ENCODE measurements around the gene SYNE3.

SYNE3 gene

DNA sequence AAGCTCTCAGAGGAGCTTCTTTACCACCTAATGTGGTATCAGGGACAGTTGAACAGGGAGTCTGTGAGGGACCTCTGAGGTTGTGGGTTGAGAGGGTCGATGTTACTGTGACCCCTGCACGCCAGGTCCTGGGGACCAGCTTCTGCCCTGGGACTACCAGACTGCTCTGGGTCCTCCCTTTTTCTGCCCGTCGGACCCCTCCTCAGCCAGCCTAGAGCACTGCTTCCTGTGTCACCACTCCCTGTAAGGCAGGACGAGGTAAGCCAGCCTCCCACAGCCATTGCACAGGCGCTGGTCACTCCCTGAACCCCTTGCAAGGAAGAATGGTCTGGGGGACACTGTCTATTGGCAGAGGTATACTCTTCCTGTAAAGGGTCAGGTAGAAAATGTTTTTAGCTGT, 38.1 kb downstream of the SYNE3 start:
- H3K9ac ChIP-seq (ENCODE audit: low read length) = no peak overlapping the region
- no peak overlapping the region for H2AFZ ChIP-seq (ENCODE audit: low read length)
- H3K4me3 ChIP-seq (ENCODE audit: low read depth, low read length, poor library complexity, severe bottlenecking) = no peak overlapping the region
- H3K27me3 ChIP-seq (ENCODE audit: insufficient read depth, low read length) = no peaks in the 10 kb centered on the region
- no peak overlapping the region for H3K4me2 ChIP-seq (ENCODE audit: low read length)
- H3K9me3 ChIP-seq (ENCODE audit: low read length) = no peaks in the 10 kb centered on the region
- no peaks in the 10 kb centered on the region for H3F3A ChIP-seq (ENCODE audit: insufficient read depth, low read length)
- H3K4me1 ChIP-seq (ENCODE audit: insufficient read depth, low read length, severe bottlenecking) = peaks cover 34% of the 10 kb centered on the region
- TF ChIP-seq EZH2 (IDR thresholded peaks at IDR 0.05; ENCODE audit: borderline replicate concordance, low read length) = no peak
- TF ChIP-seq, protein P1, sequence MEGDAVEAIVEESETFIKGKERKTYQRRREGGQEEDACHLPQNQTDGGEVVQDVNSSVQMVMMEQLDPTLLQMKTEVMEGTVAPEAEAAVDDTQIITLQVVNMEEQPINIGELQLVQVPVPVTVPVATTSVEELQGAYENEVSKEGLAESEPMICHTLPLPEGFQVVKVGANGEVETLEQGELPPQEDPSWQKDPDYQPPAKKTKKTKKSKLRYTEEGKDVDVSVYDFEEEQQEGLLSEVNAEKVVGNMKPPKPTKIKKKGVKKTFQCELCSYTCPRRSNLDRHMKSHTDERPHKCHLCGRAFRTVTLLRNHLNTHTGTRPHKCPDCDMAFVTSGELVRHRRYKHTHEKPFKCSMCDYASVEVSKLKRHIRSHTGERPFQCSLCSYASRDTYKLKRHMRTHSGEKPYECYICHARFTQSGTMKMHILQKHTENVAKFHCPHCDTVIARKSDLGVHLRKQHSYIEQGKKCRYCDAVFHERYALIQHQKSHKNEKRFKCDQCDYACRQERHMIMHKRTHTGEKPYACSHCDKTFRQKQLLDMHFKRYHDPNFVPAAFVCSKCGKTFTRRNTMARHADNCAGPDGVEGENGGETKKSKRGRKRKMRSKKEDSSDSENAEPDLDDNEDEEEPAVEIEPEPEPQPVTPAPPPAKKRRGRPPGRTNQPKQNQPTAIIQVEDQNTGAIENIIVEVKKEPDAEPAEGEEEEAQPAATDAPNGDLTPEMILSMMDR (IDR thresholded peaks at IDR 0.05; ENCODE audit: low read length) = no peak
- no peaks in the 10 kb centered on the region for H3K79me2 ChIP-seq (ENCODE audit: insufficient read depth, low read length)
- H3K36me3 ChIP-seq (ENCODE audit: insufficient read depth, low read length) = no peaks in the 10 kb centered on the region
- no peaks in the 10 kb centered on the region for H4K20me1 ChIP-seq (ENCODE audit: insufficient read depth, low read length)
- H3K27ac ChIP-seq (ENCODE audit: low read depth, low read length, poor library complexity, severe bottlenecking) = no peak overlapping the region
- H3K9me2 ChIP-seq (ENCODE audit: low read depth, low read length) = no peaks in the 10 kb centered on the region

GRCh38 chr14:95477411-95478269, 38.8 kb downstream of the SYNE3 start:
- no peak for TF ChIP-seq EZH2 (IDR thresholded peaks at IDR 0.05; ENCODE audit: borderline replicate concordance, low read length)
- TF ChIP-seq, protein P1 (IDR thresholded peaks at IDR 0.05; ENCODE audit: low read length) = no peak
- Histone ChIP-seq H3K9me3 (ENCODE audit: low read length) (no peaks in the 10 kb centered on the region), H3K9ac (ENCODE audit: low read length) (no peak overlapping the region), H3K9me2 (ENCODE audit: low read depth, low read length) (no peaks in the 10 kb centered on the region), H3K4me3 (ENCODE audit: low read depth, low read length, poor library complexity, severe bottlenecking) (no peak overlapping the region), H3K27ac (ENCODE audit: low read depth, low read length, poor library complexity, severe bottlenecking) (no peak overlapping the region), H3K79me2 (ENCODE audit: insufficient read depth, low read length) (no peaks in the 10 kb centered on the region), H3K4me1 (ENCODE audit: insufficient read depth, low read length, severe bottlenecking) (peaks cover 40% of the 10 kb centered on the region), H3K27me3 (ENCODE audit: insufficient read depth, low read length) (no peaks in the 10 kb centered on the region), H2AFZ (ENCODE audit: low read length) (no peak overlapping the region), H4K20me1 (ENCODE audit: insufficient read depth, low read length) (no peaks in the 10 kb centered on the region), H3F3A (ENCODE audit: insufficient read depth, low read length) (no peaks in the 10 kb centered on the region), H3K4me2 (ENCODE audit: low read length) (no peak overlapping the region), H3K36me3 (ENCODE audit: insufficient read depth, low read length) (no peaks in the 10 kb centered on the region)

- Histone ChIP-seq H2AFZ (ENCODE audit: low read length) (no peak overlapping the region), H3F3A (ENCODE audit: insufficient read depth, low read length) (no peaks in the 10 kb centered on the region), H3K27me3 (ENCODE audit: insufficient read depth, low read length) (no peaks in the 10 kb centered on the region), H3K4me2 (ENCODE audit: low read length) (no peak overlapping the region), H3K27ac (ENCODE audit: low read depth, low read length, poor library complexity, severe bottlenecking) (no peak overlapping the region), H3K9ac (ENCODE audit: low read length) (no peak overlapping the region), H3K9me3 (ENCODE audit: low read length) (no peaks in the 10 kb centered on the region), H3K79me2 (ENCODE audit: insufficient read depth, low read length) (no peaks in the 10 kb centered on the region), H4K20me1 (ENCODE audit: insufficient read depth, low read length) (no peaks in the 10 kb centered on the region), H3K4me3 (ENCODE audit: low read depth, low read length, poor library complexity, severe bottlenecking) (no peak overlapping the region), H3K4me1 (ENCODE audit: insufficient read depth, low read length, severe bottlenecking) (peaks cover 46% of the 10 kb centered on the region), H3K36me3 (ENCODE audit: insufficient read depth, low read length) (no peaks in the 10 kb centered on the region), H3K9me2 (ENCODE audit: low read depth, low read length) (no peaks in the 10 kb centered on the region)
- no peak for TF ChIP-seq EZH2 (IDR thresholded peaks at IDR 0.05; ENCODE audit: borderline replicate concordance, low read length)
- TF ChIP-seq, protein P1 (IDR thresholded peaks at IDR 0.05; ENCODE audit: low read length) = no peak
Observed at GRCh38 chr14:95476747-95477146, 39.7 kb downstream of the SYNE3 start.

Measured in OCI-LY1 (cell line).